ENCODE data around the gene SDCCAG8.

SDCCAG8 gene

DNA sequence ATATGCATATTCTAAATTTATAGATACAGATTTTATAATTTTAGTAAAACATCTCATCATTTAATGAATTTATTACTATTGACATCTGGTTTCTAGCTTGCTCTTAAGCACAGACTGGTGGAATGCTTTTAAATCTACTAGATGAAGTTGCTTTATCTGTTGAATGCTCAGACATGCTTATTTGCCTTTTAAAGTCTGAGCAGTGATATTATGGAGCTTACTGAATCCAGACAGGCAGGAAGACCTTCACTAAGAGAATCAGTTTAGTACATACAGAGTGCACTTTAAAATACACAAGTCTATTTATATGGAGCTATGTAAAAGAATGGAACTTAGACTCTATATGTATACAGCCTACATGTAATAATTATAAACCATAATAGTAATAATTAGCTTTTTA, 16.6 kb downstream of the SDCCAG8 start (continued):
- TF ChIP-seq ZNF560 (tag by site-specific recombination; IDR thresholded peaks at IDR 0.05; ENCODE audit: borderline replicate concordance) = no peak
- no peak for TF ChIP-seq ZBTB10 (tag by site-specific recombination; IDR thresholded peaks at IDR 0.05)
- TF ChIP-seq MYNN (tag by site-specific recombination; IDR thresholded peaks at IDR 0.05; ENCODE audit: borderline replicate concordance) = no peak
- no peak for TF ChIP-seq ZNF341 (tag by site-specific recombination; IDR thresholded peaks at IDR 0.05; ENCODE audit: low read depth)

DNA sequence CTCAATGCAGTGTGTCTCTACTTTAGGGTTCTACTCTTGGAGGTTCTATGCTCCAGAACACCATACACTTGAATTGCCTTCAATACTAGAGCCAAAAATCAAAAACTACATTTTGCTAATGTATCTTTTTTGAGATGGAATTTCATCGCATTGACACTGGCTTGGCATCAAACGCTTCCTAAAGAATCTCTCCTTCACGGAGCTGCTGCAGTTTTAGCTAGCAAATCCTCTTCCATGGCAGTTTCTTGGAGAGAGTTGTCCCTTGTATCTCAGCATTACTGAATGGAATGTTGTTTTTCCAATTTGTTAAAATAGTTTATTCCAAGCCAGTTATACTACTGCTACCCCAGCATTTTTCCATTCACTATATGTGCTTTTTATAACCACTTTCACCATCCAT, 17.7 kb downstream of the SDCCAG8 start:
- Histone ChIP-seq H3K9me3 (ENCODE audit: control insufficient read depth, insufficient read depth, low read depth, low read length) (no peaks in the 10 kb centered on the region), H3K36me3 (ENCODE audit: control insufficient read depth in 2 of 2, insufficient read depth in 1 of 2, low read length in 2 of 2) (peaks cover 25 to 55% of the 10 kb centered on the region in 2 experiments), H3K27ac (ENCODE audit: extremely low read depth, low read depth, low read length) (no peak overlapping the region), H3K4me1 (ENCODE audit: control insufficient read depth, insufficient read depth, low read length) (no peaks in the 10 kb centered on the region), H3K4me3 (ENCODE audit: low read depth, low read length) (no peak overlapping the region)
- no peak for TF ChIP-seq GLIS2 (tag by site-specific recombination; IDR thresholded peaks at IDR 0.05)
- no peak for TF ChIP-seq ZNF777 (tag by site-specific recombination; IDR thresholded peaks at IDR 0.05; ENCODE audit: borderline replicate concordance)
- TF ChIP-seq, protein P1, sequence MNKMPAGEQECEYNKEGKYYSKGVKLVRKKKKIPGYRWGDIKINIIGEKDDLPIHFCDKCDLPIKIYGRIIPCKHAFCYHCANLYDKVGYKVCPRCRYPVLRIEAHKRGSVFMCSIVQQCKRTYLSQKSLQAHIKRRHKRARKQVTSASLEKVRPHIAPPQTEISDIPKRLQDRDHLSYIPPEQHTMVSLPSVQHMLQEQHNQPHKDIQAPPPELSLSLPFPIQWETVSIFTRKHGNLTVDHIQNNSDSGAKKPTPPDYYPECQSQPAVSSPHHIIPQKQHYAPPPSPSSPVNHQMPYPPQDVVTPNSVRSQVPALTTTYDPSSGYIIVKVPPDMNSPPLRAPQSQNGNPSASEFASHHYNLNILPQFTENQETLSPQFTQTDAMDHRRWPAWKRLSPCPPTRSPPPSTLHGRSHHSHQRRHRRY (tag by site-specific recombination; IDR thresholded peaks at IDR 0.05) = no peak
- no peak for TF ChIP-seq ZNF404 (tag by site-specific recombination; IDR thresholded peaks at IDR 0.05)
- no peak for TF ChIP-seq ZNF561 (tag by site-specific recombination; IDR thresholded peaks at IDR 0.05; ENCODE audit: borderline replicate concordance)
- no peak for TF ChIP-seq ZNF112 (tag by site-specific recombination; IDR thresholded peaks at IDR 0.05)
- no peak for TF ChIP-seq GLIS1 (tag by site-specific recombination; IDR thresholded peaks at IDR 0.05)
- TF ChIP-seq, protein P2, sequence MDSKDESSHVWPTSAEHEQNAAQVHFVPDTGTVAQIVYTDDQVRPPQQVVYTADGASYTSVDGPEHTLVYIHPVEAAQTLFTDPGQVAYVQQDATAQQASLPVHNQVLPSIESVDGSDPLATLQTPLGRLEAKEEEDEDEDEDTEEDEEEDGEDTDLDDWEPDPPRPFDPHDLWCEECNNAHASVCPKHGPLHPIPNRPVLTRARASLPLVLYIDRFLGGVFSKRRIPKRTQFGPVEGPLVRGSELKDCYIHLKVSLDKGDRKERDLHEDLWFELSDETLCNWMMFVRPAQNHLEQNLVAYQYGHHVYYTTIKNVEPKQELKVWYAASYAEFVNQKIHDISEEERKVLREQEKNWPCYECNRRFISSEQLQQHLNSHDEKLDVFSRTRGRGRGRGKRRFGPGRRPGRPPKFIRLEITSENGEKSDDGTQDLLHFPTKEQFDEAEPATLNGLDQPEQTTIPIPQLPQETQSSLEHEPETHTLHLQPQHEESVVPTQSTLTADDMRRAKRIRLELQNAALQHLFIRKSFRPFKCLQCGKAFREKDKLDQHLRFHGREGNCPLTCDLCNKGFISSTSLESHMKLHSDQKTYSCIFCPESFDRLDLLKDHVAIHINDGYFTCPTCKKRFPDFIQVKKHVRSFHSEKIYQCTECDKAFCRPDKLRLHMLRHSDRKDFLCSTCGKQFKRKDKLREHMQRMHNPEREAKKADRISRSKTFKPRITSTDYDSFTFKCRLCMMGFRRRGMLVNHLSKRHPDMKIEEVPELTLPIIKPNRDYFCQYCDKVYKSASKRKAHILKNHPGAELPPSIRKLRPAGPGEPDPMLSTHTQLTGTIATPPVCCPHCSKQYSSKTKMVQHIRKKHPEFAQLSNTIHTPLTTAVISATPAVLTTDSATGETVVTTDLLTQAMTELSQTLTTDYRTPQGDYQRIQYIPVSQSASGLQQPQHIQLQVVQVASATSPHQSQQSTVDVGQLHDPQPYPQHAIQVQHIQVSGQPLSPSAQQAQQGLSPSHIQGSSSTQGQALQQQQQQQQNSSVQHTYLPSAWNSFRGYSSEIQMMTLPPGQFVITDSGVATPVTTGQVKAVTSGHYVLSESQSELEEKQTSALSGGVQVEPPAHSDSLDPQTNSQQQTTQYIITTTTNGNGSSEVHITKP (tag by site-specific recombination; IDR thresholded peaks at IDR 0.05) = no peak
- TF ChIP-seq, protein P3, sequence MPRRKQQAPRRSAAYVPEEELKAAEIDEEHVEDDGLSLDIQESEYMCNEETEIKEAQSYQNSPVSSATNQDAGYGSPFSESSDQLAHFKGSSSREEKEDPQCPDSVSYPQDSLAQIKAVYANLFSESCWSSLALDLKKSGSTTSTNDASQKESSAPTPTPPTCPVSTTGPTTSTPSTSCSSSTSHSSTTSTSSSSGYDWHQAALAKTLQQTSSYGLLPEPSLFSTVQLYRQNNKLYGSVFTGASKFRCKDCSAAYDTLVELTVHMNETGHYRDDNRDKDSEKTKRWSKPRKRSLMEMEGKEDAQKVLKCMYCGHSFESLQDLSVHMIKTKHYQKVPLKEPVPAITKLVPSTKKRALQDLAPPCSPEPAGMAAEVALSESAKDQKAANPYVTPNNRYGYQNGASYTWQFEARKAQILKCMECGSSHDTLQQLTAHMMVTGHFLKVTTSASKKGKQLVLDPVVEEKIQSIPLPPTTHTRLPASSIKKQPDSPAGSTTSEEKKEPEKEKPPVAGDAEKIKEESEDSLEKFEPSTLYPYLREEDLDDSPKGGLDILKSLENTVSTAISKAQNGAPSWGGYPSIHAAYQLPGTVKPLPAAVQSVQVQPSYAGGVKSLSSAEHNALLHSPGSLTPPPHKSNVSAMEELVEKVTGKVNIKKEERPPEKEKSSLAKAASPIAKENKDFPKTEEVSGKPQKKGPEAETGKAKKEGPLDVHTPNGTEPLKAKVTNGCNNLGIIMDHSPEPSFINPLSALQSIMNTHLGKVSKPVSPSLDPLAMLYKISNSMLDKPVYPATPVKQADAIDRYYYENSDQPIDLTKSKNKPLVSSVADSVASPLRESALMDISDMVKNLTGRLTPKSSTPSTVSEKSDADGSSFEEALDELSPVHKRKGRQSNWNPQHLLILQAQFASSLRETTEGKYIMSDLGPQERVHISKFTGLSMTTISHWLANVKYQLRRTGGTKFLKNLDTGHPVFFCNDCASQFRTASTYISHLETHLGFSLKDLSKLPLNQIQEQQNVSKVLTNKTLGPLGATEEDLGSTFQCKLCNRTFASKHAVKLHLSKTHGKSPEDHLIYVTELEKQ (tag by site-specific recombination; IDR thresholded peaks at IDR 0.05; ENCODE audit: borderline replicate concordance) = no peak
- no peak for TF ChIP-seq ZNF292 (tag by site-specific recombination; IDR thresholded peaks at IDR 0.05; ENCODE audit: borderline replicate concordance, low read depth)
- no peak for TF ChIP-seq ZNF530 (tag by site-specific recombination; IDR thresholded peaks at IDR 0.05; ENCODE audit: low read depth)
- TF ChIP-seq, protein P4, sequence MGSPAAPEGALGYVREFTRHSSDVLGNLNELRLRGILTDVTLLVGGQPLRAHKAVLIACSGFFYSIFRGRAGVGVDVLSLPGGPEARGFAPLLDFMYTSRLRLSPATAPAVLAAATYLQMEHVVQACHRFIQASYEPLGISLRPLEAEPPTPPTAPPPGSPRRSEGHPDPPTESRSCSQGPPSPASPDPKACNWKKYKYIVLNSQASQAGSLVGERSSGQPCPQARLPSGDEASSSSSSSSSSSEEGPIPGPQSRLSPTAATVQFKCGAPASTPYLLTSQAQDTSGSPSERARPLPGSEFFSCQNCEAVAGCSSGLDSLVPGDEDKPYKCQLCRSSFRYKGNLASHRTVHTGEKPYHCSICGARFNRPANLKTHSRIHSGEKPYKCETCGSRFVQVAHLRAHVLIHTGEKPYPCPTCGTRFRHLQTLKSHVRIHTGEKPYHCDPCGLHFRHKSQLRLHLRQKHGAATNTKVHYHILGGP (tag by site-specific recombination; IDR thresholded peaks at IDR 0.05) = no peak
- TF ChIP-seq, protein P5, sequence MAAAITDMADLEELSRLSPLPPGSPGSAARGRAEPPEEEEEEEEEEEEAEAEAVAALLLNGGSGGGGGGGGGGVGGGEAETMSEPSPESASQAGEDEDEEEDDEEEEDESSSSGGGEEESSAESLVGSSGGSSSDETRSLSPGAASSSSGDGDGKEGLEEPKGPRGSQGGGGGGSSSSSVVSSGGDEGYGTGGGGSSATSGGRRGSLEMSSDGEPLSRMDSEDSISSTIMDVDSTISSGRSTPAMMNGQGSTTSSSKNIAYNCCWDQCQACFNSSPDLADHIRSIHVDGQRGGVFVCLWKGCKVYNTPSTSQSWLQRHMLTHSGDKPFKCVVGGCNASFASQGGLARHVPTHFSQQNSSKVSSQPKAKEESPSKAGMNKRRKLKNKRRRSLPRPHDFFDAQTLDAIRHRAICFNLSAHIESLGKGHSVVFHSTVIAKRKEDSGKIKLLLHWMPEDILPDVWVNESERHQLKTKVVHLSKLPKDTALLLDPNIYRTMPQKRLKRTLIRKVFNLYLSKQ (tag by site-specific recombination; IDR thresholded peaks at IDR 0.05; ENCODE audit: borderline replicate concordance) = no peak
- ChIA-PET POLR2A (interaction anchor here (0.6 to 2.7 kb wide), 2 partner anchors 17 to 84 kb away, joined by 5 to 12 read pairs; partner anchors contain the start of gene SDCCAG8), CTCF (no interaction called here)

Measured in HEK293 (cell line).